HepG2 (cell line): ENCODE measurements around the gene C17orf75. TPM values are rescaled to one million over a fixed set of nuclear protein-coding genes. Genes with fewer than 3 reads are reported as not detected.
A peak's percentile ranks its signal among the peaks of the same experiment; 100 is the strongest.

Experiments
- BRF2 ChIP-seq: sonication (generic); formaldehyde crosslinking; IDR thresholded peaks from 2 replicates; pipeline ENCODE4 v1.8.1; 2022; ENCODE audit warnings: mild to moderate bottlenecking, missing genetic modification reagents
- ETV6 ChIP-seq: sonication (generic); formaldehyde crosslinking; conservative IDR thresholded peaks from 2 replicates; pipeline ENCODE4 v1.4.0; 2020; ENCODE audit warnings: missing genetic modification reagents
- HOXA9 ChIP-seq: sonication (generic); formaldehyde crosslinking; IDR thresholded peaks from 2 replicates; pipeline ENCODE4 v1.8.1; 2022; ENCODE audit warnings: missing genetic modification reagents, mild to moderate bottlenecking, moderate library complexity, borderline replicate concordance
- MAF1 ChIP-seq: sonication (generic); formaldehyde crosslinking; IDR thresholded peaks from 2 replicates; pipeline ENCODE4 v1.5.0; 2020; ENCODE audit warnings: missing genetic modification reagents, borderline replicate concordance
- NFIB ChIP-seq: sonication (generic); formaldehyde crosslinking; IDR thresholded peaks from 2 replicates; pipeline ENCODE4 v1.9.0; 2021; ENCODE audit warnings: missing genetic modification reagents, mild to moderate bottlenecking, borderline replicate concordance
- NONO ChIP-seq, 2 experiments: fragments of 450-650 bp in 1 of 2; sonication (generic) in 1 of 2; formaldehyde crosslinking in 1 of 2; IDR thresholded peaks in 1 of 2; conservative IDR thresholded peaks in 1 of 2; 2 replicates each; pipeline versions ENCODE4 v1.6.1 to v1.8.0; 2017 to 2022; ENCODE audit warnings: mild to moderate bottlenecking in 1 of 2, missing genetic modification reagents in 1 of 2, moderate library complexity in 1 of 2
- SIX1 ChIP-seq: sonication (generic); formaldehyde crosslinking; IDR thresholded peaks from 2 replicates; pipeline ENCODE4 v1.4.0; 2020; ENCODE audit warnings: missing genetic modification reagents, borderline replicate concordance
- STAT5B ChIP-seq: sonication (generic); formaldehyde crosslinking; IDR thresholded peaks from 2 replicates; pipeline ENCODE4 v1.4.0; 2020; ENCODE audit warnings: missing genetic modification reagents
- ZBTB46 ChIP-seq: sonication (generic); formaldehyde crosslinking; IDR thresholded peaks from 2 replicates; pipeline ENCODE4 v1.4.0; 2020; ENCODE audit warnings: mild to moderate bottlenecking, missing genetic modification reagents, borderline replicate concordance
- ZNF234 ChIP-seq: sonication (generic); formaldehyde crosslinking; conservative IDR thresholded peaks from 2 replicates; pipeline ENCODE4 v1.5.1; 2020; ENCODE audit warnings: mild to moderate bottlenecking, missing genetic modification reagents
- ZNF414 ChIP-seq: sonication (generic); formaldehyde crosslinking; IDR thresholded peaks from 2 replicates; pipeline ENCODE4 v1.5.0; 2020; ENCODE audit warnings: missing genetic modification reagents
- ZNF605 ChIP-seq: sonication (generic); formaldehyde crosslinking; IDR thresholded peaks from 2 replicates; pipeline ENCODE4 v1.8.0; 2022; ENCODE audit warnings: mild to moderate bottlenecking, missing genetic modification reagents
- ZSCAN21 ChIP-seq: sonication (generic); formaldehyde crosslinking; IDR thresholded peaks from 2 replicates; pipeline ENCODE4 v1.8.0; 2022; ENCODE audit warnings: mild to moderate bottlenecking, missing genetic modification reagents, moderate library complexity, borderline replicate concordance
- polyA plus RNA-seq, 8 experiments: library from polyadenylated mRNA; depleted of rRNA in 3 of 8; stranded (reverse) in 7 of 8; unstranded in 1 of 8; fragments of >200 nt; fragmentation: Illumina TruSeq in 4 of 8; extraction: Trizol in 4 of 8; gene quantifications; 2 replicates each; pipeline versions ENCODE4 v1.2.1 to v1.2.3, GENCODE V29; 2011 to 2016; ENCODE audit warnings: low read depth in 4 of 8, missing spikeins in 1 of 8, mixed read lengths in 1 of 8; ENCODE audit not compliant: insufficient read depth in 1 of 8
- total RNA-seq, 5 experiments: library from RNA; depleted of rRNA; stranded (reverse); fragments of >200 nt; fragmentation: Illumina TruSeq; extraction: Trizol; gene quantifications; 2 replicates each; pipeline ENCODE4 v1.2.3, GENCODE V29; 2016; ENCODE audit warnings: low read depth in 1 of 5
- TF ChIP-seq, protein P1 (sequence below): sonication (generic); formaldehyde crosslinking; IDR thresholded peaks from 2 replicates; pipeline ENCODE4 v1.4.0; 2020; ENCODE audit warnings: missing genetic modification reagents
- TF ChIP-seq, protein P2 (sequence below): sonication (generic); formaldehyde crosslinking; conservative IDR thresholded peaks from 2 replicates; pipeline ENCODE4 v1.8.0; 2022; ENCODE audit warnings: missing genetic modification reagents
- TF ChIP-seq, protein P3 (sequence below): sonication (generic); formaldehyde crosslinking; IDR thresholded peaks from 2 replicates; pipeline ENCODE4 v1.4.0; 2020; ENCODE audit warnings: missing genetic modification reagents
- TF ChIP-seq, protein P4 (sequence below): IDR thresholded peaks from 2 replicates; pipeline ENCODE4 v1.6.1; 2012; ENCODE audit warnings: inconsistent platforms

The C17orf75 gene
- total and polyA plus RNA-seq, 2 of the 13 experiments (the other 11 are each of a cell fraction or from before 2014, with no cell fraction given), result 16.2 to 33.0 TPM

DNA sequence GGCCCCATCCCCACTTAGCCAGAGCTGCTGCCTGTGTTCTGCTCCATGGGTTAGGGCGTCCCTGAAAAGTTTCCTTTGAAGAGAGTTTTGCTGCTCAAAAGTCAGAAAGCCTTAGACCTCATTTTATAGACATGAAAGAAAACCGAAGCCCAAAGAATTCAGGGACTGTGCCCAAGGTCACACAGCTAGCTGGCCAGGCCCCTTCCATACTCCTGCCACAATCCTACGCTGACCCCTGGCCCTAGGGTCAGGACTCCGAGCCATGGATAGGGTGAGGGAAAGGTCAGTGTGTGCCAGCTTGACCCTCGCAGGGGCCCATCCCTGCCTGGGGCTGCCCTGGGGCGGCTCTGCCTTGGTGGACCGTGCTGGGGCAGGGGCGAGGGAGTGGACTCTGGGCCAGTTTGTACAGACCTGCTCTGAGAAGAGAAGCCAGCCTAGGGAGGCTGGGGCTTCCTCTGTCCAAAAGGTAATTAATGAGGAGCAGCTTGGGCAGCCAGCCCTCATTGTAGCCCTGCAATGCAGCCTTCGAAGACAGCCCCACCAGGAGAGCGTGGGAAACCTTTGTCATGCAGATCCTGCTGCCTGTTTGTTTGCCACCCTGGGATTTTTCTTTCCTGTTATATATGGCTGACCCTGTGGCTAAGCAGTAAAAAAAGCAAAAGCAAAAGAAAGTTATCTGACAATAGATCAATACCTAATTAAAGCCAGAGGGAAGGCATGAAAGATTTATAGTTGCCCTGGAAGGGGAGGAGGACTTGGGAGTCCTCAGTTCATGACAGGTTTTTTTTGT, 38.9 kb downstream of the C17orf75 start (continued):
- no peak for TF ChIP-seq ZNF414
- no peak for TF ChIP-seq ZBTB46 (CRISPR knock-in tag)
- no peak for TF ChIP-seq HOXA9 (CRISPR knock-in tag)
- TF ChIP-seq, protein P1, sequence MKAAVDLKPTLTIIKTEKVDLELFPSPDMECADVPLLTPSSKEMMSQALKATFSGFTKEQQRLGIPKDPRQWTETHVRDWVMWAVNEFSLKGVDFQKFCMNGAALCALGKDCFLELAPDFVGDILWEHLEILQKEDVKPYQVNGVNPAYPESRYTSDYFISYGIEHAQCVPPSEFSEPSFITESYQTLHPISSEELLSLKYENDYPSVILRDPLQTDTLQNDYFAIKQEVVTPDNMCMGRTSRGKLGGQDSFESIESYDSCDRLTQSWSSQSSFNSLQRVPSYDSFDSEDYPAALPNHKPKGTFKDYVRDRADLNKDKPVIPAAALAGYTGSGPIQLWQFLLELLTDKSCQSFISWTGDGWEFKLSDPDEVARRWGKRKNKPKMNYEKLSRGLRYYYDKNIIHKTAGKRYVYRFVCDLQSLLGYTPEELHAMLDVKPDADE (CRISPR knock-in tag), result no peak
- no peak for TF ChIP-seq STAT5B (CRISPR knock-in tag)
- TF ChIP-seq ETV6 (CRISPR knock-in tag), result no peak
- no peak for TF ChIP-seq MAF1
- TF ChIP-seq BRF2, result no peak
- TF ChIP-seq, protein P2, sequence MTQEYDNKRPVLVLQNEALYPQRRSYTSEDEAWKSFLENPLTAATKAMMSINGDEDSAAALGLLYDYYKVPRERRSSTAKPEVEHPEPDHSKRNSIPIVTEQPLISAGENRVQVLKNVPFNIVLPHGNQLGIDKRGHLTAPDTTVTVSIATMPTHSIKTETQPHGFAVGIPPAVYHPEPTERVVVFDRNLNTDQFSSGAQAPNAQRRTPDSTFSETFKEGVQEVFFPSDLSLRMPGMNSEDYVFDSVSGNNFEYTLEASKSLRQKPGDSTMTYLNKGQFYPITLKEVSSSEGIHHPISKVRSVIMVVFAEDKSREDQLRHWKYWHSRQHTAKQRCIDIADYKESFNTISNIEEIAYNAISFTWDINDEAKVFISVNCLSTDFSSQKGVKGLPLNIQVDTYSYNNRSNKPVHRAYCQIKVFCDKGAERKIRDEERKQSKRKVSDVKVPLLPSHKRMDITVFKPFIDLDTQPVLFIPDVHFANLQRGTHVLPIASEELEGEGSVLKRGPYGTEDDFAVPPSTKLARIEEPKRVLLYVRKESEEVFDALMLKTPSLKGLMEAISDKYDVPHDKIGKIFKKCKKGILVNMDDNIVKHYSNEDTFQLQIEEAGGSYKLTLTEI, result no peak
- TF ChIP-seq NONO (IDR thresholded peaks at IDR 0.05), result no peak
- TF ChIP-seq NONO (CRISPR knock-in tag; conservative IDR thresholded peaks at IDR 0.05), result 0 out of 2 replicates have a peak, but pooled peaks have one; percentile 13
- TF ChIP-seq, protein P3, sequence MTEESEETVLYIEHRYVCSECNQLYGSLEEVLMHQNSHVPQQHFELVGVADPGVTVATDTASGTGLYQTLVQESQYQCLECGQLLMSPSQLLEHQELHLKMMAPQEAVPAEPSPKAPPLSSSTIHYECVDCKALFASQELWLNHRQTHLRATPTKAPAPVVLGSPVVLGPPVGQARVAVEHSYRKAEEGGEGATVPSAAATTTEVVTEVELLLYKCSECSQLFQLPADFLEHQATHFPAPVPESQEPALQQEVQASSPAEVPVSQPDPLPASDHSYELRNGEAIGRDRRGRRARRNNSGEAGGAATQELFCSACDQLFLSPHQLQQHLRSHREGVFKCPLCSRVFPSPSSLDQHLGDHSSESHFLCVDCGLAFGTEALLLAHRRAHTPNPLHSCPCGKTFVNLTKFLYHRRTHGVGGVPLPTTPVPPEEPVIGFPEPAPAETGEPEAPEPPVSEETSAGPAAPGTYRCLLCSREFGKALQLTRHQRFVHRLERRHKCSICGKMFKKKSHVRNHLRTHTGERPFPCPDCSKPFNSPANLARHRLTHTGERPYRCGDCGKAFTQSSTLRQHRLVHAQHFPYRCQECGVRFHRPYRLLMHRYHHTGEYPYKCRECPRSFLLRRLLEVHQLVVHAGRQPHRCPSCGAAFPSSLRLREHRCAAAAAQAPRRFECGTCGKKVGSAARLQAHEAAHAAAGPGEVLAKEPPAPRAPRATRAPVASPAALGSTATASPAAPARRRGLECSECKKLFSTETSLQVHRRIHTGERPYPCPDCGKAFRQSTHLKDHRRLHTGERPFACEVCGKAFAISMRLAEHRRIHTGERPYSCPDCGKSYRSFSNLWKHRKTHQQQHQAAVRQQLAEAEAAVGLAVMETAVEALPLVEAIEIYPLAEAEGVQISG (CRISPR knock-in tag), result peak; percentile 33; the same call in 1 of the 2 replicates
- TF ChIP-seq ZNF605 (CRISPR knock-in tag), result no peak
- no peak for TF ChIP-seq SIX1 (CRISPR knock-in tag)
- TF ChIP-seq NFIB (CRISPR knock-in tag), result no peak
- TF ChIP-seq, protein P4, sequence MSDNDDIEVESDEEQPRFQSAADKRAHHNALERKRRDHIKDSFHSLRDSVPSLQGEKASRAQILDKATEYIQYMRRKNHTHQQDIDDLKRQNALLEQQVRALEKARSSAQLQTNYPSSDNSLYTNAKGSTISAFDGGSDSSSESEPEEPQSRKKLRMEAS, result peak; percentile 44
- TF ChIP-seq ZSCAN21 (CRISPR knock-in tag), result no peak
- no peak for TF ChIP-seq ZNF234 (CRISPR knock-in tag)
